ENCODE data around the gene MIB1. TPM values are rescaled to one million over a fixed set of nuclear protein-coding genes. Genes with fewer than 3 reads are reported as not detected.

Gene MIB1
- total RNA-seq, 2 experiments from 2014 or later = 13.6 to 15.3 TPM

GRCh38 chr18:21798126-21798525 lies 57.5 kb downstream of the MIB1 start:
- ChIA-PET POLR2A (no interaction called here), CTCF (no interaction called here)
- no peak for ATAC-seq (ENCODE audit: poor library complexity)
- Mint-ChIP-seq H3K4me3 (no peak overlapping the region), H3K27me3 (no peaks in the 10 kb centered on the region), H3K36me3 (ENCODE audit: low read depth) (peaks cover 58% of the 10 kb centered on the region), H3K9me3 (no peaks in the 10 kb centered on the region), H3K4me1 (ENCODE audit: low read depth) (no peaks in the 10 kb centered on the region), H3K27ac (no peak overlapping the region)
- Histone ChIP-seq H3K9me3 (ENCODE audit: control insufficient read depth in 1 of 2, insufficient read depth in 1 of 2, low read length in 2 of 2) (no peaks in the 10 kb centered on the region), H3K36me3 (ENCODE audit: insufficient read depth, low read length) (peaks cover 14% of the 10 kb centered on the region), H3K27ac (ENCODE audit: low read depth in 1 of 2, low read length in 2 of 2) (no peak overlapping the region), H3K27me3 (ENCODE audit: control insufficient read depth in 1 of 2, insufficient read depth in 2 of 2, low read length in 2 of 2) (no peaks in the 10 kb centered on the region), H3K4me3 (ENCODE audit: low read length) (no peak overlapping the region), H3K4me1 (ENCODE audit: insufficient read depth, low read length) (no peaks in the 10 kb centered on the region)
- TF ChIP-seq CTCF (IDR thresholded peaks at IDR 0.05) = no peak
- DNase-seq = no peak
- intact Hi-C loops (cut with DNase I, micrococcal nuclease) = no loop called here

- Mint-ChIP-seq H3K4me3 (no peak overlapping the region), H3K36me3 (ENCODE audit: low read depth) (peaks cover 71% of the 10 kb centered on the region), H3K4me1 (ENCODE audit: low read depth) (no peaks in the 10 kb centered on the region), H3K27me3 (no peaks in the 10 kb centered on the region), H3K27ac (no peak overlapping the region), H3K9me3 (no peaks in the 10 kb centered on the region)
- Histone ChIP-seq H3K4me1 (ENCODE audit: insufficient read depth, low read length) (no peaks in the 10 kb centered on the region), H3K4me3 (ENCODE audit: low read length) (no peak overlapping the region), H3K36me3 (ENCODE audit: insufficient read depth, low read length) (peaks cover 30% of the 10 kb centered on the region), H3K9me3 (ENCODE audit: control insufficient read depth in 1 of 2, insufficient read depth in 1 of 2, low read length in 2 of 2) (no peaks in the 10 kb centered on the region), H3K27ac (ENCODE audit: low read depth in 1 of 2, low read length in 2 of 2) (no peak overlapping the region), H3K27me3 (ENCODE audit: control insufficient read depth in 1 of 2, insufficient read depth in 2 of 2, low read length in 2 of 2) (no peaks in the 10 kb centered on the region)
- POLR2A ChIA-PET = interaction anchor here (0.8 kb wide), 1 partner anchor 15 kb away, joined by 3 read pairs; no protein-coding TSS in a partner anchor
- intact Hi-C loops (cut with DNase I, micrococcal nuclease) = loop anchor here in 1 of 2 experiments (10.0 kb wide), 1 partner anchor 95 kb away; the partner anchor contains the start of gene ABHD3
- ATAC-seq (ENCODE audit: poor library complexity) (no peak), DNase-seq (no peak)
- CTCF ChIA-PET = no interaction called here
- no peak for TF ChIP-seq CTCF (IDR thresholded peaks at IDR 0.05)
Observed at GRCh38 chr18:21799721-21800120, 59.1 kb downstream of the MIB1 start.

- H3K27ac ChIP-seq (ENCODE audit: low read depth in 1 of 2, low read length in 2 of 2) = no peak overlapping the region
- H3K4me1 ChIP-seq (ENCODE audit: insufficient read depth, low read length) = no peaks in the 10 kb centered on the region
- Mint-ChIP-seq H3K36me3 (ENCODE audit: low read depth) (peaks cover 84% of the 10 kb centered on the region), H3K4me3 (no peak overlapping the region), H3K4me1 (ENCODE audit: low read depth) (no peaks in the 10 kb centered on the region), H3K9me3 (peaks cover under 1% of the 10 kb centered on the region), H3K27me3 (no peaks in the 10 kb centered on the region), H3K27ac (no peak overlapping the region)
- no peak overlapping the region for H3K4me3 ChIP-seq (ENCODE audit: low read length)
- H3K36me3 ChIP-seq (ENCODE audit: insufficient read depth, low read length) = peaks cover 27% of the 10 kb centered on the region
- no peak for TF ChIP-seq CTCF (IDR thresholded peaks at IDR 0.05)
- no peaks in the 10 kb centered on the region for H3K27me3 ChIP-seq (ENCODE audit: control insufficient read depth in 1 of 2, insufficient read depth in 2 of 2, low read length in 2 of 2)
- no peaks in the 10 kb centered on the region for H3K9me3 ChIP-seq (ENCODE audit: control insufficient read depth in 1 of 2, insufficient read depth in 1 of 2, low read length in 2 of 2)
- intact Hi-C loops (cut with DNase I, micrococcal nuclease) = loop anchor here in 1 of 2 experiments (10.0 kb wide), 1 partner anchor 99 kb away; the partner anchor contains the start of gene ABHD3
- ChIA-PET POLR2A (no interaction called here), CTCF (no interaction called here)
- DNase-seq = no peak
- no peak for ATAC-seq (ENCODE audit: poor library complexity)
Observed at GRCh38 chr18:21803495-21803894, 62.9 kb downstream of the MIB1 start.
